ENCODE measurements around the gene TIAM2. TPM values are rescaled to one million over a fixed set of nuclear protein-coding genes. Genes with fewer than 3 reads are reported as not detected.

The TIAM2 gene
- total RNA-seq, 3 donors from 2014 or later (not counting 1 experiment from before 2014, with no cell fraction given) = 6.5 to 11.1 (median 8.7) TPM

- DNase-seq = no peak
- H3K27me3 ChIP-seq (ENCODE audit: control insufficient read depth, insufficient read depth, low read length) = no peaks in the 10 kb centered on the region
- no CpG with 5 or more reads among the region's 1 CpG for WGBS (ENCODE audit: insufficient coverage)
- intact Hi-C loops (cut with micrococcal nuclease) = no loop called here
- Mint-ChIP-seq H3K27me3 (ENCODE audit: low read depth in 2 of 2) (peaks cover 3 to 8% of the 10 kb centered on the region in 2 donors), H3K4me1 (no peaks in the 10 kb centered on the region), H3K4me3 (no peak overlapping the region), H3K36me3 (no peaks in the 10 kb centered on the region), H3K27ac (no peak overlapping the region), H3K9me3 (no peaks in the 10 kb centered on the region)
- ATAC-seq = no peak
- H3K4me1 ChIP-seq (ENCODE audit: control insufficient read depth, insufficient read depth, low read length) = no peaks in the 10 kb centered on the region
- no peak overlapping the region for H3K4me3 ChIP-seq (ENCODE audit: low read length)
- H3K36me3 ChIP-seq (ENCODE audit: control insufficient read depth, insufficient read depth, low read length) = no peaks in the 10 kb centered on the region
- no peak overlapping the region for H3K27ac ChIP-seq (ENCODE audit: low read length)
- TF ChIP-seq CTCF (IDR thresholded peaks at IDR 0.05) = no peak
- H3K9me3 ChIP-seq (ENCODE audit: control insufficient read depth, insufficient read depth, low read length) = no peaks in the 10 kb centered on the region
These were observed 93.7 kb downstream of the TIAM2 start for GRCh38 chr6:155088856-155089255.

GRCh38 chr6:155089746-155090145 lies 94.6 kb downstream of the TIAM2 start:
- H3K36me3 ChIP-seq (ENCODE audit: control insufficient read depth, insufficient read depth, low read length) = no peaks in the 10 kb centered on the region
- no peak overlapping the region for H3K4me3 ChIP-seq (ENCODE audit: low read length)
- H3K4me1 ChIP-seq (ENCODE audit: control insufficient read depth, insufficient read depth, low read length) = no peaks in the 10 kb centered on the region
- TF ChIP-seq CTCF (IDR thresholded peaks at IDR 0.05) = no peak
- Mint-ChIP-seq H3K27ac (no peak overlapping the region), H3K27me3 (ENCODE audit: low read depth in 2 of 2) (peaks cover 3 to 8% of the 10 kb centered on the region in 2 donors), H3K9me3 (no peaks in the 10 kb centered on the region), H3K4me1 (no peaks in the 10 kb centered on the region), H3K36me3 (no peaks in the 10 kb centered on the region), H3K4me3 (no peak overlapping the region)
- H3K27ac ChIP-seq (ENCODE audit: low read length) = no peak overlapping the region
- ATAC-seq = no peak
- H3K27me3 ChIP-seq (ENCODE audit: control insufficient read depth, insufficient read depth, low read length) = no peaks in the 10 kb centered on the region
- 87% methylated on average over 3 of the region's 4 CpGs for WGBS (ENCODE audit: insufficient coverage)
- no peak for DNase-seq
- intact Hi-C loops (cut with micrococcal nuclease) = no loop called here
- H3K9me3 ChIP-seq (ENCODE audit: control insufficient read depth, insufficient read depth, low read length) = no peaks in the 10 kb centered on the region

- Mint-ChIP-seq H3K4me3 (no peak overlapping the region), H3K36me3 (no peaks in the 10 kb centered on the region), H3K9me3 (no peaks in the 10 kb centered on the region), H3K27me3 (ENCODE audit: low read depth in 2 of 2) (peaks cover 4 to 8% of the 10 kb centered on the region in 2 donors), H3K27ac (no peak overlapping the region), H3K4me1 (no peaks in the 10 kb centered on the region)
- H3K36me3 ChIP-seq (ENCODE audit: control insufficient read depth, insufficient read depth, low read length) = no peaks in the 10 kb centered on the region
- no peak for DNase-seq
- H3K27ac ChIP-seq (ENCODE audit: low read length) = no peak overlapping the region
- no peak for TF ChIP-seq CTCF (IDR thresholded peaks at IDR 0.05)
- no peaks in the 10 kb centered on the region for H3K27me3 ChIP-seq (ENCODE audit: control insufficient read depth, insufficient read depth, low read length)
- H3K4me1 ChIP-seq (ENCODE audit: control insufficient read depth, insufficient read depth, low read length) = no peaks in the 10 kb centered on the region
- no peak overlapping the region for H3K4me3 ChIP-seq (ENCODE audit: low read length)
- no CpG with 5 or more reads among the region's 1 CpG for WGBS (ENCODE audit: insufficient coverage)
- intact Hi-C loops (cut with micrococcal nuclease) = no loop called here
- H3K9me3 ChIP-seq (ENCODE audit: control insufficient read depth, insufficient read depth, low read length) = no peaks in the 10 kb centered on the region
- no peak for ATAC-seq
These were observed 95.1 kb downstream of the TIAM2 start for GRCh38 chr6:155090166-155090565.

GRCh38 chr6:155091756-155092155 lies 96.6 kb downstream of the TIAM2 start:
- H3K27ac ChIP-seq (ENCODE audit: low read length) = no peak overlapping the region
- H3K4me1 Mint-ChIP-seq = no peaks in the 10 kb centered on the region
- H3K4me1 ChIP-seq (ENCODE audit: control insufficient read depth, insufficient read depth, low read length) = no peaks in the 10 kb centered on the region
- no peak for TF ChIP-seq CTCF (IDR thresholded peaks at IDR 0.05)
- no peak for DNase-seq
- no peak overlapping the region for H3K4me3 ChIP-seq (ENCODE audit: low read length)
- H3K9me3 Mint-ChIP-seq = no peaks in the 10 kb centered on the region
- H3K36me3 ChIP-seq (ENCODE audit: control insufficient read depth, insufficient read depth, low read length) = no peaks in the 10 kb centered on the region
- no peaks in the 10 kb centered on the region for H3K36me3 Mint-ChIP-seq
- no peak overlapping the region for H3K4me3 Mint-ChIP-seq
- ATAC-seq = no peak
- intact Hi-C loops (cut with micrococcal nuclease) = no loop called here
- H3K27me3 Mint-ChIP-seq (ENCODE audit: low read depth in 2 of 2) = peaks cover 6 to 11% of the 10 kb centered on the region in 2 donors
- H3K27me3 ChIP-seq (ENCODE audit: control insufficient read depth, insufficient read depth, low read length) = no peaks in the 10 kb centered on the region
- H3K27ac Mint-ChIP-seq = no peak overlapping the region
- no peaks in the 10 kb centered on the region for H3K9me3 ChIP-seq (ENCODE audit: control insufficient read depth, insufficient read depth, low read length)
- WGBS (ENCODE audit: insufficient coverage) = 94% methylated on average over 10 of the region's 10 CpGs
